GM10266 (cell line): ENCODE data around the gene TXNDC12.

Experiments used
- DNase-seq: peaks from one replicate; pipeline ENCODE4 v3.0.0; 2012; ENCODE audit errors: extremely low spot score
- TF ChIP-seq, protein P1 (sequence below): IDR thresholded peaks from 2 replicates; pipeline ENCODE4 v1.5.1; 2012; ENCODE audit warnings: mild to moderate bottlenecking, low read depth; ENCODE audit not compliant: control insufficient read depth, insufficient read depth; ENCODE audit errors: missing control alignments

The TXNDC12 gene

DNA sequence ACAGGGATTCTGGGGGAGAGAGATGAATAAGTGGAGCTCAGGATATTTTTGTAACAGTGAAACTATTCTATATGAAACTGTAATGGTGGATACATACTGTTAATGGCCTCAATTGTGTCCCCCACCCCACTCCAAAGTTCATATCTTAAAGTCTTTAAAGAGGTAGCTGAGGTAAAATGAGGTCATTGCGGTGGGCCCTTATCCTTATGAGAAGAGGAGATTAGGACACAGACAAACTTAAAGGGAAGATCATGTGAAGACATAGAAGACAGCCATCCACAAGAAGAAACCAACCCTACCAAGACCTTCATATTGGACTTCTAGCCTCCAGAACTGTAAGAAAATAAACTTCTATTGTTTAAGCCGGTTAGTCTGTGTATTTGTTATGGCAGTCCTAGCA lies 9.8 kb downstream of the TXNDC12 start:
- TF ChIP-seq, protein P1, sequence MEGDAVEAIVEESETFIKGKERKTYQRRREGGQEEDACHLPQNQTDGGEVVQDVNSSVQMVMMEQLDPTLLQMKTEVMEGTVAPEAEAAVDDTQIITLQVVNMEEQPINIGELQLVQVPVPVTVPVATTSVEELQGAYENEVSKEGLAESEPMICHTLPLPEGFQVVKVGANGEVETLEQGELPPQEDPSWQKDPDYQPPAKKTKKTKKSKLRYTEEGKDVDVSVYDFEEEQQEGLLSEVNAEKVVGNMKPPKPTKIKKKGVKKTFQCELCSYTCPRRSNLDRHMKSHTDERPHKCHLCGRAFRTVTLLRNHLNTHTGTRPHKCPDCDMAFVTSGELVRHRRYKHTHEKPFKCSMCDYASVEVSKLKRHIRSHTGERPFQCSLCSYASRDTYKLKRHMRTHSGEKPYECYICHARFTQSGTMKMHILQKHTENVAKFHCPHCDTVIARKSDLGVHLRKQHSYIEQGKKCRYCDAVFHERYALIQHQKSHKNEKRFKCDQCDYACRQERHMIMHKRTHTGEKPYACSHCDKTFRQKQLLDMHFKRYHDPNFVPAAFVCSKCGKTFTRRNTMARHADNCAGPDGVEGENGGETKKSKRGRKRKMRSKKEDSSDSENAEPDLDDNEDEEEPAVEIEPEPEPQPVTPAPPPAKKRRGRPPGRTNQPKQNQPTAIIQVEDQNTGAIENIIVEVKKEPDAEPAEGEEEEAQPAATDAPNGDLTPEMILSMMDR = no peak
- DNase-seq = no peak

DNA sequence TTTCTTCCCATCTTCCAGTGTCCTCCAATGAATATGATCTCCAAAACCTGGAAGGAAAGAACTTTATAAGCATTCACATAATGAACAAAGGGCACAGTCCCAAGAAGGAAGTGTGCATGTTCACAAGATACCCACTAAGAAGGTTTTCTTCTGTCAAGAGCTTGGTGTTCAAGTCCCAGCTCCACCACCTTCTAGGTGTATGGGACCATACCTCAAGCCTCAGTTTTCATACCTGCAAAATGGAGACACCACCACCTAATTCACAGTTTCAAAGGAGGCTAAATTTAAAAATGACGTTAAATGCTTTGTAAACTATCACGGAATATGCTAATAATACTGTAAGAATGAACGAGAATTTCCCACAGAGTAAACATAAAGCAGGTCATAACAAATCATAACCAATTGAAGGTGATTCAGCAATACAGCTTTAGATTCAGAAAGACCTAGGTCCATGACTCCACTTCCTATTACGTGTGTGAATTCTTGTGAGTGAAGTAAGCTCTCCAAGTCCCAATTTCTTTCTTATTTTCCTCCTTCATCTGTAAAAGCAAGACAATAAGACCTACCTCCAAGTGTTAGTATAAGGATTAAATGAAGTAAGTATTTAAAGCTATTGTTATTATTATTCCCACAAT lies 13.3 kb downstream of the TXNDC12 start:
- TF ChIP-seq, protein P1 = no peak
- DNase-seq = no peak

DNA sequence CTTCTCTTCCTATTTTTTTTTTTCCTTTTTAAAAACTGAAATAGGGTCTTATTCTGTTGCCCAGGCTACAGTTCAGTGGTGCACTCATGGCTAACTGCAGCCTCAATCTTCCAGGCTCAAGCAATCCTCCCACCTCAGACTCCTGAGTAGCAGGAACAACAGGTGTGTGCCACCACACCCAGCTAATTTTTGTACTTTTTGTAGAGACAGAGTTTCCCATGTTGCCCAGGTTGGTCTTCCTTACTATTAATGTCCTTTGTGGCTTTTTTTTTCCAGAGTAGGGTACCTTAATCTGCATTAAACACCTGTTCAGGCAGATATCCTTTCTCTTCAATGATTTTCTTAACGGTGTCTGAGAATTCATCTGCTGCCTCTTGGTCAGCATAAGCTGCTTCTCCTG lies 17.1 kb downstream of the TXNDC12 start:
- DNase-seq = no peak
- TF ChIP-seq, protein P1 = no peak

DNA sequence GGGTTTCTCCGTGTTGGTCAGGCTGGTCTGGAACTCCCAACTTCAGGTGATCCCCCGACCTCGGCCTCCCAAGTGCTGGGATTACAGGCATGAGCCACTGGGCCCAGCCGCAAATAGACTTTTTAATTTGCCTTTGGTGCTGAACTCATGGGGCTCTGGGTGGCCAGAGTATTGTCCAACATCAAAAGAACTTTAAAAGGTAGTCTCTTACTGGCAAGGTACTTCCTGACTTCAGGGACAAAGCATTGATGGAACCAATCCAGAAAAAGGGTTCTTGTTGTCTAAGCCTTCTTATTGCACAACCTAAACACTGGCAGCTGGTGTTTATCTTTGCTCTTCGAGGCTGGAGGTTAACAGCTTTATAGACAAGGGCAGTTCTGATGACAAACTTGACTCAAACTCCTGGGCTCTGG lies 17.6 kb downstream of the TXNDC12 start:
- TF ChIP-seq, protein P1 = no peak
- no peak for DNase-seq

DNA sequence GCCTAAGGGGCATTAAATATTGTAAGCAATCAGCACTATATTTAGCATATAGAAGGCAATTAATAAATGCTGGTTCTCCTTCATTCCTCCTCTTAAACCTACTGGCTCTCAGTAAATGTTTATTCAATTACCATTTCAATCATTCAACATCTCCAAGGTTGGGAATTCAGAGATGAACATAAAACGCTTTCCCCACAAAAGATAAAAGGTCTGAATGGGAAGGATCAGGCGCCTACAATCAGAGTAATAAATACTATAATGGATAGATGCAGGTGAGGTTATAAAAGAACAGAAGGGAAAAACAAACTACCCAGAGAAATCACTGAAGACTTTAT lies 21.0 kb downstream of the TXNDC12 start:
- DNase-seq = no peak
- TF ChIP-seq, protein P1 = no peak

DNA sequence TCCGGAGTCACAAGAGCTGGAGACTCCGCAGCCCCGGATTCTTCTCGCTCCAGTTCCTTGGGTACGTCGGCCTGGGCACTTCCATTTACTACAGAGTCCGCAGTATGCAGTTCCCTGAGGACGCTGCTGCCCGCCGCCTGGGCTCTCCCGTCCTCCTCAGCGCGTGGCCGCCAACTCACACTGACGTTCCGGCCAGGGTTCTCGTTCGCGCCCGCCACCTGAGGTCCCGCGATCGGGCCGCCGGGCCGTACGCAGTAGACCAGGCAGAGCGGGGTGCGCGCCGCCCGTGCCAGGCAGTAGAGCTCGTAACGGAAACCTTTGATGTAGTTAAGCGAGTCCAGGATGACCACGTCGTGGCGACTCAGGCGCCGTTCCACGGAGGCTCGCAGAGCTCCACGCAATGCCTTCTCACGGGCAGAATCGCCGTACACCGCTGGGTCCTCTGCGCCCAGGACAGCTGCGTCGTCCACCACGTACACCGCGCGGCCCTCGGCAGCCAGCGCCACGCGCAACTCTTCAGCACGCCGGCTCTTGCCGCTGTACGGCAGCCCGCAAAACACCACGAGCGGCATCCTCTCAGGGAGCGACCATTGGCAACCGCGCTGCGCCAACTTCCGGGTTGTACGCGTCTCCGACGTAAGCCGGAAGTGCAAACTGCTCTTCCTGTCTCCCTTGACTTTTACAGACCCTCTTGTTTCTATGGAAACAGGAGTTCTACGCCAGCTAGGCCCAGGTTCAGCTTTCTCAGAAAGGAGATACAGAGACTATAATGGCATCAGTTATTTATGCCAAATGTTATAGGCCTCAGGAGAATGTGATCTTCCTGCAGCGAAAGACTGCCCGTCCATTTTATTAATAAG lies 21.6 kb downstream of the TXNDC12 start, which contains the start of gene KTI12:
Gene KTI12 (minus strand): TSS at position 621 of the 860 bp plus-strand sequence. CDS start 49 bp downstream, at position 572.
- TF ChIP-seq, protein P1 = no peak

DNA sequence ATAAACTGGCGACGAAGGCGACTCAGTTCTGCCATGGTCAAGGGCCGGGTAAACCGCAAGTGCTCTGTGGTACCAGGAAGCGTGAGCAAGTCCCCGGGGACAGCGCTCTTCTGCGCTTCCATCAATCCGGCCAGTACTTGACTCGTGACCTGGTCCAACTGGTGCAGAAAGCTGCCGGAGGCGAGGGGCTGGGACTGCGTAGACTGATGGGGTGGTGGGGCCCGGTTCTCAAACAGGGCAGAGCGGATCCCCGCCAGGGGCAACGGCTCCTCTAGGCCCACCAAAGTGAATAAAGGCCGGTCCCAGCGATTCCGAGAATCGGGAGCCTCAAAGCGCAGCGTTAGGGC lies 22.2 kb downstream of the TXNDC12 start:
- DNase-seq = no peak
- TF ChIP-seq, protein P1 = no peak

More for the DNA sequence above, 21.6 kb downstream of the TXNDC12 start, which contains the start of gene KTI12:
- DNase-seq = peak; percentile 88
